GM23248 (cell line): Measurements from ENCODE around the gene RAB19.

ENCODE experiments used
- EZH2 ChIP-seq: fragments of 200-600 bp; sonication (generic); IDR thresholded peaks from 2 replicates; pipeline ENCODE4 v1.6.1; 2018; ENCODE audit warnings: antibody characterized with exemption, mild to moderate bottlenecking; ENCODE audit not compliant: insufficient read depth, poor library complexity, severe bottlenecking
- EZH2phosphoT487 ChIP-seq: fragments of 200-600 bp; sonication (generic); IDR thresholded peaks from 2 replicates; pipeline ENCODE4 v1.6.1; 2018; ENCODE audit warnings: antibody characterized with exemption, moderate library complexity, mild to moderate bottlenecking, low read depth; ENCODE audit not compliant: insufficient read depth

GRCh38 chr7:140417456-140418155, 13.7 kb downstream of the RAB19 start:
- TF ChIP-seq EZH2phosphoT487 (no peak), EZH2 (no peak)
